ENCODE data around the gene ITGA6.

ITGA6 gene

DNA sequence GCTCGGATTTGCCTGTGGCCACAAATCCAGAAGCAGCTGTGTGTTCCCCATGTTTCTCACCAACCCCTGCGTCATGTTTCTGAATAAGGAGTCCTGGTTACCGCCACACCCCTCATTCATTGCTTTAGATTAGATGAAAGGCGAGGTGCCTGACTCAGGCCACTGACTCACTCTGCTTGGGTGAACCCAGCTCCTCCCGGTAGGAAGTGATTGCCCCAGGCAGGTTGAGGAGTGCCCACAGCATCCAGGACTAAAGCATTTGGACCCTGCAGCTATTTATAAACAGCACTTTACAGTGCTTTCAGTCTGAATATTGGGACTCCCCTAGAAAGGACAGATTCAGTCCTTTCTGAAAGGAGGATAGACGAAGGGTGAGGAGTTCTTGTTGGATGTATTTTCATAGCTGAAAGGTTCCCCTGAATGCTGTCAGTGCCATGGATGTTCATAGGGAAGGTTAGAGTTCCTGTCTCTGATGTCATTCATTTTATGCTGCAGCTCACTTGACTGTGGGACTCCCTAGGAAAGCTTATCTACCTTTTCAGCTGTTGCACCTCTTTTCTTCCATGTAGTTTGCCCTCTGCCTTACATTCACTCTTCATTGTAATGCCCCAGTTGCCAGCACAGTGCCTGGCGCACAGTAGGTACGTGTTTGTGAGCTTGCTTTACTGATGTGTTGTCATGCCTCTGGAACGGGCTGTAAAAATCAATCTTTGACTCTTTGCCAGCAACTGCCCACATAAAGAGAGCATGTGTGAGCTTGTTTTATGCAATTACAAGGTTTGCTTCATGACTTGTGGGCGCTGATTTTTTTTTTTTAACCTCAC, 14.9 kb downstream of the ITGA6 start:
- peak in 1 of 5 experiments; percentile 39 for DNase-seq

DNA sequence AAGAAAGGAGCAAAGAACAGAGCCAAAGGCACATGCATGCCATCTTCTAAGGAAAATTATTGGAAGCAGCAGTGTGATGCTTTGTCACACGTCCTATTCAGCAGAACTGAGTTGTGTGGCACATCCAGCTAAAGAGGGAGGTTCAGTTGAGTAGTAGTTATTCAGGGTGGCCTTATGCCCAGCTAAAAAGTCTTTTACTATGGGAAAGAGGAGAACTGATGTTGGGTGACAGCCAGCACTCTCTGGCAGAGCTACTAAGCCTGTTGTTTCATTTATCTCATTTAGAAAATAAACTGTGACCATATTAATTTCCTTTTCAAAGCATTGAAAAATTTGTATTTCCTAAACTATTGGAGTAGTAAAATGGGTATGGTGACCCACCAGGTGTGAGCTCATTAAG, 18.5 kb downstream of the ITGA6 start:
- DNase-seq = no peak

DNA sequence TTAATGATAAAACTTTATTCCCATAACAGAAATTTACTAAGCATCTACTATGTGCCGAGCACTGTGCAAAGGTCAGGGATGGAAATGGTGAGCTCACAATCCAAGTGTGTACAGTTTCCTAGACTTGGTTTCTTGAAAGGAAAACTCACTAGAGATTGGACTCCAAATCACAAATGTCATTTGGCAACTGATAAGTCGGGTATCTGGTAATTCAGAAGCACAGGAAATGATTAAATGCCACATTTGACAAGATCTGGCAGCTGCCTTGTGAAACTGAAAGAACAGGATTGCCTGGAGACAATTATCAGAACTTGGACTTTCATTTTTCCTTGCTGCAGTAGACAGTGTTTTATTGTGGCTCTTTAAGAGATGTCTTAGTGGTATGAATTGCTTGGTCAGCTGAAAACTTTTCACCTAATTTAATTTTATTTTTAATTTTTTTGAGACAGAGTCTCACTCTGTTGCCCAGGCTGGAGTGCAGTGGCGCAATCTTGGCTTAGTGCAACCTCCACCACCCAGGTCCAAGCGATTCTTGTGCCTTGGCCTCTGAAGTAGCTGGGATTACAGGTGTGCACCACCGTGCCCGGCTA, 19.2 kb downstream of the ITGA6 start:
- DNase-seq = peak in 1 of 5 experiments; percentile 40

DNA sequence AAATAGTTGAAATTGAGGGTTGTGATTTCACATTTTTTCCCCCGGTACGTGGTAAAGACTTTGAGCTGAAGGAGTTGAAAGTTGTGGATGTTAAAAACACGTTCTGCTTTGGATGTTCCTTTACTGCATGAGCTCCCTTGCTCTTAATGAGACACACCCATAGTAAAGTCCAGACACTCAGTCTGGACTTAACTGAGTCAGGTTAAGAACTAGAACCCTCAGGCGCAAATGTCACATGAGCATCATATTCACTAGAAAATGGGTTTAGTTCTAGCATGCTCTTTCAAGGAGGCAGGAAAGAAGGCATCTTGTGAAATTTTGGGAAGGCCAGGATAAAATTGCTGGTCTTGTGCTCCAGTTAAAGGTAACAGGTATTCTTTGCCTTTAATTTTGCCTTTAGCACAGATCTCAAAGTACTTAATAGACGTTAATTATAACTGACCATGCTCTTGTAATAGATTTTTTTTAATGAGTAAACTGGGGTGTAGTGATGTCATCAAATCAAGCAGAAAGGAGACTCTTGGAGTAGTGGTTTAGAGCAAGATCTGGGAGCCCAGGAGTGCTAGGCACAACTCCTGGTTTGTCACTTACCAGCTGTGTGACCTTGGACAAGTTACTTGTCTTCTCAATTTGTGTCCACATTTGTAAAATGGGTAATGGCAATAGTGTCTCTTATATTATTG, 20.6 kb downstream of the ITGA6 start:
- DNase-seq = no peak

DNA sequence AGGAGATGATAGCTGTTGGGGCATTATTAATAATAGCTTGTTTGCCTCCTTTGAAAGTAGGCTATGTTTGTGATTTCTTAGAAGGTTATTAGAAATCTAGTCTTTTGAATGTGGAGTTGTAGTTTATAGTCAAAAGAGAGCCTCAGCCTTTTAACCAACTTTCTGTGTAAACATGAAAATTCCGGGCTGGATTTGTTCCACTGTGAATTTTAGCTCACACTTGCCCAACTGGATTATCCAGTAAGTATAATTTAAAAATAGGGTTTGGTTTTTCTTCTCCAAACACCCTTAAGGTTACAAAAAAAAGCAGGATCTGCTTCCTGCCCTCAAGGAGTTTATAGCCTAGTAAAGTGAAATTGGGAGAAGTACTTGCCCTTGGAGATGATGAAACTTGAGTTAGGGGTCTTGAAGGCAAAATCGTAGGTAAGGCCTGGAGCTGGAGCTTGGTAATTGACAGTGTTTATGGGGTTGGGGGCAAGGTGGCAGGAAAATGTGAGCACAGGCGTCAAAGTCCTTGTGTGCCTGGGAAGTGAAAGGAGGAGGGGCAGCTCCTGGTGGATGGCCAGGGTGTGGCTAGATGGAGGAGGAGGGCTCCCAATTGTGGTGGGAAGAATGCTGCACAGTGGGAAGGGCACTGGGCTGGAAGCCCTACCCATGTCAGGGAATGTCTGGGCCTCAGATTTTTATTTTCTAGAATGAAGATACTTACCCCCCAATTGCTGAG, 21.3 kb downstream of the ITGA6 start:
- DNase-seq = no peak

DNA sequence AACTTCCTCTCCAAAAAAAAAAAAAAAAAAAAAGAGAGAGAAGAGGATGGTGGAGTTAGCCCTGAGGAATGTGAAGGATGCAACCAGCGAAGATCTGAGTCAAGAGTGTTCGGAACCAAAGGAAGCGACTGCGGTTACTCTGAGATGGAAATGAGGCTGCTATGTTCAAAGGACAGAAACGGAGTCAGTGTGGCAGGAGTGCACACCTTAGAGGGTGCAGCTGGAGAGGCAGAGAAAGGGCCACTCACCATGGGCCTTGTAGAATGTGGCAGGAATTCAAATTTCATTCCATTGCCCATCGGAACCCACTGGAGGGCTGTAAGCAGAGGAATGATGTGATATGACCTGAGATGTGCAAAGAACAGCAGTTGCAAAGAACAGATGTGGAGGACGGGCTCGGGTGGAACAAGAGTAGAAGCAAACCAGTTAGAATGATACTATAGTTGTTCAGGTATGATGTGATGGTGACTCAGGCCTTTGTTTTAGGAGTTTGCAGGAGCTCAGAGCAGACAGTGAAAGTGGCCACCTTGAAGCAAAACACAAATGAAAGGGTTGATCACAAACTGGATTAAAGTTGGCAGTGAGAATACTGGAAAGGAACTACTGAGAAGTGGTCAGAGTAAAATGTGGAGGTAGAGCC, 22.6 kb downstream of the ITGA6 start:
- no peak for DNase-seq

DNA sequence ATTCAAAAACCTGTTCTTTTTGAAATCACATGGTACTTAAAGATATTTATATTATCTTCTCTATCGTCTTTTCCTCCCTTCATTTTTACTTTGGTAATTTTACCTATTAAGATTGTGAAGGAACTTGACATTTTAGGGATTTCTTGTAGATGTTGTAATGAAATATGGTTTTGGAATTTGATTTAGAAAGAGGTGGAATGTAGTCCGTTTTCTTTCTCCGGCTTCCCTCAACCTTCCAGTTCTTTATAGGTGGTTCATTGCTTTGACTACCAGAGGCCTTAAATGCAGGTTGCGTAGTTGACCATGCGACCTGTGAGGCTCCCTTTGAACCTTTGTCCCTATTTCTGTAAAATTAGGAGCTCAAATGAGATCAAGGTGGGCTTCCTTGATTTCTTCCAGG, 24.5 kb downstream of the ITGA6 start:
- no peak for DNase-seq

DNA sequence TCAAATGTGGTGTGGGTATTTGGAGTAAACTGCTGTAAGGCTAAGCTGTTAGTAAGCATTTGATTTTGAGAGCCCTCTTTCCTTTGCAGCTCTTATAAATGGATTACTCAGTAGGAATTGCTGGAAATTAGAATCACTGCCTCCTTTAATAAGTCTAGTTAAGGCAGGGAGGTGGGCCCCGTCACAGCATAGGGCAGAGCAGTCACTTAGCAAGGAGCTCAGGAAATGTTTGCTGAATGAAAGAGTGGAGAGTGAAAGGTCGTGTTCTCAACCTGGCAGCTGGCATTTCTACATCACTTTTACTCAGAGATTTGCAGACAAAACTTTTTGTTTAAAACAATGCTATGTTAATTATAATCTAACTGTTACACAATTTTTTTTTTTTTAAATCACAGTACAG, 25.5 kb downstream of the ITGA6 start:
- DNase-seq = no peak

DNA sequence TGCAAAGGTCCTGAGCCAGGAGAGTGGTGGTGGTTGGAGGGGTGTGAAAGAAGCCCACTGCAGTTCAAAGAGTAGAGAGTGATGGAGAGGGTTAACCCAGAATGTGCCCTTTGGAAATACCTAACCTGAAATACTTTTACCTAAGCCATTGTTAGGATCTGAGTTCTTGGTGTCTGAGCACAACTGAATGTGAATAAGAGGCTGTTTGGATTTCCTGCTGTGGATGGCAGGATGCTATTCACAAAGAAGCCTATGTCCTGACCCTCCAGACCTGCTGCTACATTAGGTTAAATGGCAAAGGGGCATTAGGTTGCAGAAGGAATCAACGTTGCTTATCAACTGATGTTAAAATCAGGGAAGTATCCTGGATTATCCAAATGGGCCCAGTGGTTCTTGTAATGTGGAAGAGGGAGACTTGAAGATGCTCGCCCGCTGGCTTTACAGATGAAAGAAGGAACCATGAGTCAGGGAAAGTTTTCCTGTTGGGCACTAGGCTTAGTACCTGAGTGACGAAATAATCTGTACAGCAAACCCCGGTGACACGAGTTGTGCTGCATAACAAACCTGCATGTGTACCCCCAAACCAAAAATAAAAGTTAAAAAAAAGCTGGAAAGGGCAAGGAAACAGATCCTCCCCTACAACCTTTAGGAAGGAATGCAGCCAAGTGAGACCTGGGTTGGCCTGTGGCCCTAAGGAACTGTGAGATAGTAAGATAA, 27.2 kb downstream of the ITGA6 start:
- DNase-seq = no peak

DNA sequence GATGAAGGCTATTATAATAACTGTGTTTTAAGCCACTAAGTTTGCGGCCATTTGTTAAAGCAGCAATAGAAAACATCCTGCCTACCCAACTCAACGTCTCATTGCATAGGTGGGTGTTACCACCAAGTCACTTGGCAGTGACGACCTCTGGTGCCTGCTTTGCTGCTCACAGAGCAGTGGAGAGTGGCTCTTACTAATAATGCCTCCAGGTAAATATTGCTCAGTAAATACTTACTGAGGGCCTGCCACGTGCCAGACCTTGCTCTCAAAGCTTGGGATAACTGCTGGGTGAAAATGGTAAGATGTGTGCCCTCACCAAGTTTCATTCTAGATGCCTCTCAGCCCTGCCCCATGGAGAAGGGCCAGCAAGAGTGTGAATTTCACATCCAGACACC, 27.7 kb downstream of the ITGA6 start:
- no peak for DNase-seq

DNA sequence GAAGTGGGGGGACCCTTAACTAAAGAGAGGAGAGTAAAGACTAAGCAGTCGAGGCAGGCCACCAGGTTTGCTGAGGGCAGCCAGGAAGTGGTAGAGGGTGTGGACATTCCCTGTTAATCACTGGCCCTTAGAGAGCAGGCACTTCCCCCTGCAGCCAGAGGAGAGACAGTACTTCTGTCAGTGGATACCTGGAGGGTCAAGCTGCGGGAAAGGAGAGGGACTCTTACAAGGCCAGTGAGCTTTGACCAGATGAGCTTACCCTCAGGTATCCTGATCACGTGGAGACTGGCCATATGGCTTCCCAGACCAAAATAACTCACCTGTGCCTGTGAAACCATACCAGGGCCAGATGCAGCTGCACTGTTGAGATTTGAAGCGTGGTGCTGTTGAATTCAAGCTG, 28.6 kb downstream of the ITGA6 start:
- no peak for DNase-seq

DNA sequence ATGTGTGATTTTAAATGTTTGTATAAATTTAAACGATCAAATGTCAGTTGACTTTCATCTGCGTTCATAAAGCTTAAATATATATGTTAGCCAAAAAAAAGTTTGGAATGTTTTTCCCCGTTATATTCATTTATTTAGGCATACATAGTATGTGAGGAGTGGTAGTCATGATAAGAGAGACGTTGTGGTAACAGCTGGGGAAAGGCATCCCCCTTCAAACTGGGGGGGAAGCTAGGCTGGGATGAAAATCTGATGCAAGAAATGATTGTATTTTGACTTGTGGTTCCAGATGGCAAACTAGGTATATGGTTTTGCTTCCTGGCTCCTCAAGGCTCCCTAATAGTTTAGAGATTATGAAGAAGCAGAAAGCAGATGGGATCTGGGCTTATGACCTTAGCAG, 30.1 kb downstream of the ITGA6 start:
- DNase-seq = no peak

DNA sequence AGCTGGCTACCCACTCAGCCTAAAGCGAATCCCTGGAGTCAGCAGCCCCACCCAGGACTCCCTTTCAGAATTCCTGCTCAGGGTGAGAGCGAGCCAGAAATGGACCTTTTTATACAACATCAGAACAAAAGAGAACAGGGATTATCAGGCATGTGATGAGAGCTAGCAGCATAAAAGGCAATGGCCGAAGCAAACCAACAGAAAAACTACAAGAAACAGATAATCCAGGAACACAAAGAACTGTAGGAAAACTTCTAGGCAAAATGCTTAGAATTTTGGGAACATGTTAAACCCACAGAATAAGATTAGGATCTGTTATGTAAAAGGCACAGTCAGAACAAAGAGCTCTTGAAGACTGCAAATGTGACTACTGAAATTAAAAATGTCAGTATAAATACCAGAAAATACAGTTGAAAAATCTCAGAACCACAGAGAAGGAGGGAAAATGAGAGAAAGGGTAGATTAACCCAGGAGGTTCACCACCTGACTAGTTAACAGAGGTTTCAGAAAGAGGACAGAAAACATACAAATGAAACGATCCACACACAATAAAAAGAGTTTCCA, 31.3 kb downstream of the ITGA6 start:
- no peak for DNase-seq

DNA sequence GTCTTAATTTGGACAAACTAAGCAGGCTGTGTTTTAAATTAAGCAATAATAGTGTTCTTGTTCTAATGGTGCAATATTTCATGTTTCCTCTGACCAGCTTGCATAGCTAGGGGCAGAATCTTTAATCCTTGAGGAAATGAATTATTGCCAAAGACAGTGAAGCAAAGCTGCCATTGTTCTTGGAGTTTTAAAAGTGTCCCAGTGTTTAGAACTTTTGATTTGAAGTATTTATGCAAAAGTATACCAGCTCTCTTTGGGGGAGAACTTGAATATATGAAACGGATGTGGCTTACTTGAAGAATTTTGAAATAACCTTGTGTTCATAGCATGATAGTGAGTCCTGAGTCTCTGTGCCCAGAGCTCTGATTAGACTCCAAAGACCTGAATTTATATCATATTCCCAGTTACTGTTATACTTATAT, 33.4 kb downstream of the ITGA6 start:
- DNase-seq = peak in 1 of 5 experiments; percentile 11

DNA sequence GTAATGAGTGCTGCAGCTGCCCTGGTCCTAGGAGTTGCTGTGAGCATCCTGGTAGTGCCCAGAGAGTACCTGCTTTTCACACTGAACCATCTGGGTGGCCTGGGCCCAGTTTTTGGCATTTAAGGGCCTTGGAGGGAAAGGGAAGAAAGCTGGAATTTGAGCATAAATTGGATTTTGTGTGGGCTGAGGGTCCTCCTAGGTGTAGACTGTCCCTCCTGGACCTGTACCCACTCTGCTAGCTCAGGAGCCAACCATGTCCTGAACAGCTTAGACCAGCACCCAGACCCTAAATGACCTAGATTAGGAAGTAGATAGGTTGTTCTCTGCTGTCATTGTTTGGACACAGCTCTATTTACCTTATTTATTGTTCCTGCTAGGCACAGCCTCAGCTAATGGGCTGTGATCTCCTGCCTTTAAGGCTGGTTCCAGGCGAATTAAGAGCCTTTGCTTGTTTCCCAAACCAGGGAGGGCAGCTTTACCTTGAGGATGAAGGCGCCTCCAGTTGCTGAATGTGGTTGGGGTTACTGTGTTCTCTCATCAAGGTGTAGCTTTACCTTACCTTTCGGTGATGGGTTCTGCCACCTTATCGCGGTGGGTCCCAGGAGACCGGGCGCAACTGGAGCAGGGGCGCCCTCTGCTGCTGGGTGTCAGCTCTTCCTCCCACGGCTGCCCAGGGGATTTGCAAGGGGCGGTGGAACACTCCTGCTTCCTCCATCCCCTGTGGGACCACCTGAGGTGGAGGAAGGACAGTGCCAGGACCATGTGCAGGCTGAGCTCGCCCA, 34.4 kb downstream of the ITGA6 start:
- DNase-seq = peak; percentile 56 to 67 (median 63)

DNA sequence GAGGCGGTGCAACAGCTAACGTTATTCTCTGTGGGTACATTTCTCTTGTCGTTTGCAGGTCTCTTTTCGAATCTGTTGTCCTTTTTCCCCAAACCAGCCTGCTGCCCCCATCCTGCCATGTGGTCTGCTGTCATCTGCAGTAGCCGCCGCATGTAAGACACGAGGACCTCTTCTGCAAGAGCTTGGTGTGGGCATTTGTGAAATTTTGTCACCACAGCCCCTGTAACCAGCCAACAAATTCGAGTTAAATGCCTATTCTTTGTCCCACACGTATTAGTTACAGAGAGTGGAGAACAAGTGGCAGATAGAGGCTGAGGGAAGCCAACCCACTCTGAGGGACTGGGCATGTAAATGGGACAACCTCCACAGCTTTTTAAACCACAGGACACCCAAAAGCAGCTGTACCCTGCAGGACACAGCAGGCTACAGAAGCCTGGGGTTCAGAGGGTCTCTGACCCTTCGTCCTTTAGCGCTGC, 35.0 kb downstream of the ITGA6 start:
- peak in 2 of 5 experiments; percentile 15 to 19 for DNase-seq

DNA sequence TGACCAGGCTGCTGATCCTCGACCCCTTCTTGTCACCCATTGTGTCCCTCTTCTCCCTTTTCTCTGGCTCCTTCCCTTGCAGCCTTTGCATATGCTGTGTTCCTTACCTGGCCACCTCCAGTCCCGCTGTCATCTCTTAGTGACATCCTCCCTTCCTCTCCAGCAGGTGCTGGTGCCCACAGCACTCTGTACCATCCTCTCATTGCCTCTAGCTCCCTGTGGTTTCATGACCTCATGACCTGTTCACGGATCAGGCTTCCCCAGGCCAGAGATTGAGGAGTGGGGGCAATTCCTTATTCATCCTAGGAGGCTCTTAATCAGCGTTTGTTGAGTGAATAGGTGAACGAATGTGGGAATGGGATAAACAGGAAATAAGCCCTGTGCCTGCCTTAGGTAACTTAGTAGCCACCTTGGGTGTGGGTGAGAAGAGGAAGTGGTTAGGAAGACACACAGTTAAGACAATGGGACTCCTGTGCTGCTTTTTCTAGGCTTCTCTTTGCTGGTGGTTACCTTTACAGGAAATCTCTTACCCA, 35.5 kb downstream of the ITGA6 start:
- peak in 3 of 5 experiments; percentile 13 to 91 (median 82) for DNase-seq

DNA sequence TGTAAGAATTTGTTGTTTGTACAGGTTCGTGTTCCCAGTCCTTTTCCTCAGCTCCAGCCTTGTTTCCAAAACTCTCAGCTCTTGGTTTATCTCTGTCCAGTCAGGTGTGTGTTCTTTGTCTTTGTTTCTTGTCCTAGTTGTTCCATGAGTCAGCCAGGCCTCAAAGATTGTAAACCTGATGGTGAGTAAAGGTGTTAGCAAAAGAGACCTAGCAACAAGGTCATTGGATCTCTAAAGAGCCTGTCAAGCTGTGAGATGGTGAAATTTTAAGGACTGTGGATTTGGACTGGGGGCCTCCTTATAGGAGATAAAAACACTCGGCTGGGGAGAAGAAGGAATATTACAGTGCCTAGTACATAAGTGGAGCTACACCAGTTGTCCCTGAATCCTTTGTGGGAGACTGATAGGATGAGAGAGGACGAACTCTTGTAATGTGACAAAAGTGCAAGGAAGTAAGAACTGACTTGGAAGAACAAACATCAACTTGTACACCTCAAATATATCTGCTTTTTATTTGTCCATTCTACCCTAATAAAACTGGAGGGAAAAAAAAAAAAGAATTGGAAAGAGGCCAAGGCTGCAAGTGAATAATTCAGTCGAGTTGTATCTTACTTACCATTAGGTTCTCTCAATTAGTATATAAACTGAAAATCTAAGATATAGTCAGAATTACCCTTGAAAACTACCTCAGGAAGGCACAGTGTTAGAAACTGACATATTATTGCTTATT, 37.2 kb downstream of the ITGA6 start:
- DNase-seq = no peak

All from T-helper 2 cell (primary cell).